Suprapubic skin (tissue), 4 donors: ENCODE measurements around the gene MB21D2. TPM values are rescaled to one million over a fixed set of nuclear protein-coding genes. Genes with fewer than 3 reads are reported as not detected.

Experiments used
- DNase-seq, 2 donors: peaks; one replicate each; pipeline ENCODE4 v3.0.0-alpha.2; 2019; ENCODE audit warnings: low spot score in 2 of 2
- H3K27ac ChIP-seq: fragments of 200-600 bp; sonication (generic); one replicate; pipeline ENCODE4 v1.5.1; 2019
- H3K27me3 ChIP-seq: fragments of 200-600 bp; sonication (generic); one replicate; pipeline ENCODE4 v1.5.1; 2019
- H3K36me3 ChIP-seq: fragments of 200-600 bp; sonication (generic); one replicate; pipeline ENCODE4 v1.5.1; 2019
- H3K4me1 ChIP-seq: fragments of 200-600 bp; sonication (generic); one replicate; pipeline ENCODE4 v1.5.1; 2019
- H3K4me3 ChIP-seq: fragments of 200-600 bp; sonication (generic); one replicate; pipeline ENCODE4 v1.5.1; 2019; ENCODE audit warnings: mild to moderate bottlenecking
- H3K9me3 ChIP-seq: fragments of 200-600 bp; sonication (generic); one replicate; pipeline ENCODE4 v1.5.1; 2019
- CTCF ChIP-seq, 2 donors: fragments of 200-600 bp in 1 of 2; fragments of 450-650 bp in 1 of 2; sonication (generic) in 1 of 2; IDR thresholded peaks; one replicate each; pipeline ENCODE4 v1.5.1; 2016 to 2019; ENCODE audit warnings: antibody characterized with exemption in 2 of 2, mild to moderate bottlenecking in 1 of 2, moderate library complexity in 1 of 2
- EP300 ChIP-seq: sonication (generic); formaldehyde crosslinking; IDR thresholded peaks from one replicate; pipeline ENCODE4 v1.6.1; 2017; ENCODE audit warnings: antibody characterized with exemption
- POLR2A ChIP-seq, 2 donors: fragments of 450-650 bp; IDR thresholded peaks; one replicate each; pipeline ENCODE4 v1.6.1; 2017; ENCODE audit warnings: antibody characterized with exemption in 2 of 2, mild to moderate bottlenecking in 2 of 2, moderate library complexity in 2 of 2
- POLR2AphosphoS5 ChIP-seq, 3 donors: sonication (generic); formaldehyde crosslinking; IDR thresholded peaks; one replicate each; pipeline ENCODE4 v1.6.1; 2017; ENCODE audit warnings: antibody characterized with exemption in 3 of 3
- WGBS: methylation state at CpG from one replicate; pipeline ENCODE4 v1.1.5; 2018; 5-methylcytosine and 5-hydroxymethylcytosine counted together
- total RNA-seq, 4 donors: library from RNA; depleted of rRNA; stranded (reverse); fragments of >200 nt; gene quantifications; one replicate each; pipeline ENCODE4 v1.1.0, GENCODE V29; 2016

Gene MB21D2
- total RNA-seq, 4 donors from 2014 or later, result 9.2 to 12.2 (median 10.7) TPM

- no peak overlapping the region for H3K4me3 ChIP-seq
- 93% methylated on average over 2 of the region's 2 CpGs for WGBS
Measured at GRCh38 chr3:192824313-192824712, 93.3 kb downstream of the MB21D2 start.

GRCh38 chr3:192821161-192821560, 96.5 kb downstream of the MB21D2 start:
- Histone ChIP-seq H3K27ac (no peak overlapping the region), H3K9me3 (no peaks in the 10 kb centered on the region), H3K4me1 (peaks cover 29% of the 10 kb centered on the region), H3K27me3 (no peaks in the 10 kb centered on the region), H3K36me3 (no peaks in the 10 kb centered on the region), H3K4me3 (no peak overlapping the region)
- TF ChIP-seq CTCF (IDR thresholded peaks at IDR 0.05) (no peak), POLR2AphosphoS5 (IDR thresholded peaks at IDR 0.05) (no peak), POLR2A (IDR thresholded peaks at IDR 0.05) (no peak), EP300 (no peak)
- no peak for DNase-seq
- WGBS, result 93% methylated on average over 2 of the region's 2 CpGs

More at GRCh38 chr3:192824313-192824712, 93.3 kb downstream of the MB21D2 start:
- Histone ChIP-seq H3K4me1 (peaks cover 14% of the 10 kb centered on the region), H3K27ac (no peak overlapping the region), H3K36me3 (no peaks in the 10 kb centered on the region), H3K9me3 (no peaks in the 10 kb centered on the region), H3K27me3 (no peaks in the 10 kb centered on the region)
- no peak for TF ChIP-seq CTCF (IDR thresholded peaks at IDR 0.05)
- no peak for TF ChIP-seq POLR2AphosphoS5 (IDR thresholded peaks at IDR 0.05)
- no peak for TF ChIP-seq POLR2A (IDR thresholded peaks at IDR 0.05)
- TF ChIP-seq EP300, result no peak
- no peak for DNase-seq

GRCh38 chr3:192820161-192820560, 97.5 kb downstream of the MB21D2 start:
- TF ChIP-seq EP300 (no peak), POLR2A (IDR thresholded peaks at IDR 0.05) (no peak), POLR2AphosphoS5 (IDR thresholded peaks at IDR 0.05) (no peak), CTCF (IDR thresholded peaks at IDR 0.05) (no peak)
- H3K4me3 ChIP-seq, result no peak overlapping the region
- no peaks in the 10 kb centered on the region for H3K9me3 ChIP-seq
- no peak overlapping the region for H3K27ac ChIP-seq
- WGBS, result 90% methylated on average over 5 of the region's 5 CpGs
- no peaks in the 10 kb centered on the region for H3K36me3 ChIP-seq
- peaks cover 19% of the 10 kb centered on the region for H3K4me1 ChIP-seq
- H3K27me3 ChIP-seq, result no peaks in the 10 kb centered on the region
- no peak for DNase-seq

- Histone ChIP-seq H3K9me3 (no peaks in the 10 kb centered on the region), H3K4me3 (no peak overlapping the region), H3K27me3 (no peaks in the 10 kb centered on the region), H3K36me3 (no peaks in the 10 kb centered on the region), H3K27ac (no peak overlapping the region), H3K4me1 (peaks cover 17% of the 10 kb centered on the region)
- WGBS, result 50% methylated on average over 7 of the region's 7 CpGs
- no peak for TF ChIP-seq CTCF (IDR thresholded peaks at IDR 0.05)
- TF ChIP-seq POLR2AphosphoS5 (IDR thresholded peaks at IDR 0.05), result no peak
- TF ChIP-seq POLR2A (IDR thresholded peaks at IDR 0.05), result no peak
- no peak for TF ChIP-seq EP300
- no peak for DNase-seq
Measured at GRCh38 chr3:192819001-192819569, 98.6 kb downstream of the MB21D2 start.

- no peaks in the 10 kb centered on the region for H3K27me3 ChIP-seq
- H3K36me3 ChIP-seq, result no peaks in the 10 kb centered on the region
- peaks cover 17% of the 10 kb centered on the region for H3K4me1 ChIP-seq
- TF ChIP-seq EP300, result no peak
- TF ChIP-seq POLR2A (IDR thresholded peaks at IDR 0.05), result no peak
- no peak for TF ChIP-seq CTCF (IDR thresholded peaks at IDR 0.05)
- TF ChIP-seq POLR2AphosphoS5 (IDR thresholded peaks at IDR 0.05), result no peak
- no peak overlapping the region for H3K4me3 ChIP-seq
- WGBS, result 88% methylated on average over 1 of the region's 1 CpG
- H3K27ac ChIP-seq, result no peak overlapping the region
- no peak for DNase-seq
- H3K9me3 ChIP-seq, result no peaks in the 10 kb centered on the region
Measured at GRCh38 chr3:192818126-192818525, 99.5 kb downstream of the MB21D2 start.
